HEK293 (cell line): Measurements from ENCODE around the gene PLEKHA5.

Experiments
- CTCF ChIA-PET: fragments of 350-600 bp; formaldehyde crosslinking; extraction: SDS; loops from one replicate; lab custom pipeline; 2021; ENCODE audit warnings: antibody characterized with exemption; lab: Yijun Ruan, JAX
- POLR2A ChIA-PET: fragments of 300-600 bp; formaldehyde crosslinking; extraction: SDS; loops from one replicate; lab custom pipeline; 2020; ENCODE audit warnings: antibody characterized with exemption, inconsistent platforms; lab: Yijun Ruan, JAX
- H3K27ac ChIP-seq: fragments of 200-500 bp; sonication (Bioruptor generic); 2 replicates; pipeline ENCODE4 v1.5.1; 2014; ENCODE audit warnings: low read depth, low read length, control low read depth, inconsistent platforms; ENCODE audit errors: extremely low read depth
- H3K36me3 ChIP-seq, 2 experiments: fragments of 200-500 bp in 1 of 2; sonication (Bioruptor generic) in 1 of 2; 1 replicate in 1 of 2; 2 replicates in 1 of 2; pipeline ENCODE4 v1.5.1; 2014 to 2017; ENCODE audit warnings: inconsistent platforms in 2 of 2, low read length in 2 of 2; ENCODE audit not compliant: control insufficient read depth in 2 of 2, insufficient read depth in 1 of 2
- H3K4me1 ChIP-seq: fragments of 200-500 bp; sonication (Bioruptor generic); 2 replicates; pipeline ENCODE4 v1.5.1; 2014; ENCODE audit warnings: mild to moderate bottlenecking, low read length, inconsistent platforms; ENCODE audit not compliant: control insufficient read depth, insufficient read depth
- H3K4me3 ChIP-seq: 2 replicates; pipeline ENCODE4 v1.5.1; 2011; ENCODE audit warnings: low read depth, mild to moderate bottlenecking, control low read depth, low read length, moderate library complexity
- H3K9me3 ChIP-seq: fragments of 200-500 bp; sonication (Bioruptor generic); 2 replicates; pipeline ENCODE4 v1.5.1; 2014; ENCODE audit warnings: low read depth, low read length, inconsistent platforms; ENCODE audit not compliant: control insufficient read depth, insufficient read depth
- GFI1B ChIP-seq: fragments of 450-650 bp; formaldehyde crosslinking; IDR thresholded peaks from 2 replicates; pipeline ENCODE4 v1.5.1; 2016; ENCODE audit warnings: missing biosample characterization, missing genetic modification characterization
- SCRT2 ChIP-seq: fragments of 450-650 bp; formaldehyde crosslinking; IDR thresholded peaks from 2 replicates; pipeline ENCODE4 v1.5.1; 2016; ENCODE audit warnings: missing biosample characterization, missing genetic modification characterization
- ZBTB8A ChIP-seq: fragments of 450-650 bp; formaldehyde crosslinking; IDR thresholded peaks from 2 replicates; pipeline ENCODE4 v1.5.1; 2016; ENCODE audit warnings: missing biosample characterization, missing genetic modification characterization
- ZEB2 ChIP-seq: fragments of 450-650 bp; formaldehyde crosslinking; IDR thresholded peaks from 2 replicates; pipeline ENCODE4 v1.5.1; 2016; ENCODE audit warnings: missing biosample characterization, missing genetic modification characterization
- ZNF10 ChIP-seq: fragments of 450-650 bp; formaldehyde crosslinking; IDR thresholded peaks from 2 replicates; pipeline ENCODE4 v1.5.1; 2017; ENCODE audit warnings: missing biosample characterization, missing genetic modification characterization
- ZNF112 ChIP-seq: fragments of 450-650 bp; formaldehyde crosslinking; IDR thresholded peaks from 2 replicates; pipeline ENCODE4 v1.5.0; 2017; ENCODE audit warnings: missing biosample characterization, missing genetic modification characterization
- ZNF121 ChIP-seq: fragments of 450-650 bp; formaldehyde crosslinking; IDR thresholded peaks from 2 replicates; pipeline ENCODE4 v1.5.1; 2016; ENCODE audit warnings: missing biosample characterization, missing genetic modification characterization
- ZNF155 ChIP-seq: fragments of 450-650 bp; formaldehyde crosslinking; IDR thresholded peaks from 2 replicates; pipeline ENCODE4 v1.5.1; 2016; ENCODE audit warnings: missing biosample characterization, missing genetic modification characterization
- ZNF16 ChIP-seq: fragments of 450-650 bp; formaldehyde crosslinking; IDR thresholded peaks from 2 replicates; pipeline ENCODE4 v1.5.1; 2016; ENCODE audit warnings: low read depth, missing biosample characterization, missing genetic modification characterization
- ZNF2 ChIP-seq: fragments of 450-650 bp; formaldehyde crosslinking; IDR thresholded peaks from 2 replicates; pipeline ENCODE4 v1.5.1; 2016; ENCODE audit warnings: missing biosample characterization, missing genetic modification characterization
- ZNF239 ChIP-seq: fragments of 450-650 bp; formaldehyde crosslinking; IDR thresholded peaks from 2 replicates; pipeline ENCODE4 v1.5.1; 2016; ENCODE audit warnings: missing biosample characterization, missing genetic modification characterization
- ZNF266 ChIP-seq: fragments of 450-650 bp; formaldehyde crosslinking; IDR thresholded peaks from 2 replicates; pipeline ENCODE4 v1.5.1; 2016; ENCODE audit warnings: missing biosample characterization, missing genetic modification characterization, low read depth
- ZNF274 ChIP-seq, 2 experiments: fragments of 200-500 bp in 1 of 2; fragments of 450-650 bp in 1 of 2; sonication (Bioruptor generic) in 1 of 2; formaldehyde crosslinking in 1 of 2; IDR thresholded peaks; 2 replicates each; pipeline versions ENCODE4 v1.5.1 to v1.6.1; 2014 to 2016; ENCODE audit warnings: borderline replicate concordance in 1 of 2, inconsistent platforms in 1 of 2, low read length in 1 of 2, missing biosample characterization in 1 of 2, missing genetic modification characterization in 1 of 2
- ZNF292 ChIP-seq: fragments of 450-650 bp; formaldehyde crosslinking; IDR thresholded peaks from 2 replicates; pipeline ENCODE4 v1.5.1; 2016; ENCODE audit warnings: low read depth, missing biosample characterization, missing genetic modification characterization, borderline replicate concordance
- ZNF354C ChIP-seq: fragments of 450-650 bp; formaldehyde crosslinking; IDR thresholded peaks from 2 replicates; pipeline ENCODE4 v1.5.1; 2016; ENCODE audit warnings: missing biosample characterization, missing genetic modification characterization, low read depth, borderline replicate concordance
- ZNF366 ChIP-seq: fragments of 450-650 bp; formaldehyde crosslinking; conservative IDR thresholded peaks from 2 replicates; pipeline ENCODE4 v1.5.1; 2016; ENCODE audit warnings: missing biosample characterization, missing genetic modification characterization
- ZNF391 ChIP-seq: fragments of 450-650 bp; formaldehyde crosslinking; IDR thresholded peaks from 2 replicates; pipeline ENCODE4 v1.5.1; 2016; ENCODE audit warnings: low read depth, missing biosample characterization, missing genetic modification characterization, borderline replicate concordance
- ZNF394 ChIP-seq: fragments of 450-650 bp; formaldehyde crosslinking; IDR thresholded peaks from 2 replicates; pipeline ENCODE4 v1.5.1; 2016; ENCODE audit warnings: missing biosample characterization, missing genetic modification characterization, mild to moderate bottlenecking, moderate library complexity, borderline replicate concordance
- ZNF473 ChIP-seq: fragments of 450-650 bp; formaldehyde crosslinking; IDR thresholded peaks from 2 replicates; pipeline ENCODE4 v1.5.1; 2017; ENCODE audit warnings: missing biosample characterization, missing genetic modification characterization
- ZNF521 ChIP-seq: fragments of 450-650 bp; formaldehyde crosslinking; IDR thresholded peaks from 2 replicates; pipeline ENCODE4 v1.5.1; 2017; ENCODE audit warnings: missing biosample characterization, mild to moderate bottlenecking, missing genetic modification characterization
- ZNF580 ChIP-seq: fragments of 450-650 bp; formaldehyde crosslinking; IDR thresholded peaks from 2 replicates; pipeline ENCODE4 v1.5.1; 2016; ENCODE audit warnings: missing biosample characterization, missing genetic modification characterization
- ZNF701 ChIP-seq: fragments of 450-650 bp; formaldehyde crosslinking; IDR thresholded peaks from 2 replicates; pipeline ENCODE4 v1.5.1; 2016; ENCODE audit warnings: missing biosample characterization, missing genetic modification characterization
- ZNF704 ChIP-seq: fragments of 450-650 bp; formaldehyde crosslinking; IDR thresholded peaks from 2 replicates; pipeline ENCODE4 v1.5.1; 2016; ENCODE audit warnings: missing biosample characterization, missing genetic modification characterization
- ZNF792 ChIP-seq: fragments of 450-650 bp; formaldehyde crosslinking; IDR thresholded peaks from 2 replicates; pipeline ENCODE4 v1.5.1; 2016; ENCODE audit warnings: missing biosample characterization, missing genetic modification characterization
- ZNF837 ChIP-seq: fragments of 450-650 bp; formaldehyde crosslinking; IDR thresholded peaks from 2 replicates; pipeline ENCODE4 v1.5.1; 2016; ENCODE audit warnings: missing biosample characterization, missing genetic modification characterization

The PLEKHA5 gene

GRCh38 chr12:19214020-19214419 is 84.5 kb downstream of the PLEKHA5 start (continued):
- TF ChIP-seq ZNF580 (no peak), ZNF473 (no peak), ZEB2 (tag by site-specific recombination) (no peak), ZNF274 (IDR thresholded peaks at IDR 0.05; ENCODE audit: low read length) (no peak), ZNF274 (tag by site-specific recombination; IDR thresholded peaks at IDR 0.05; ENCODE audit: borderline replicate concordance) (no peak), ZNF155 (tag by site-specific recombination) (no peak), ZBTB8A (tag by site-specific recombination) (no peak), GFI1B (tag by site-specific recombination) (no peak), ZNF701 (tag by site-specific recombination) (no peak), ZNF121 (tag by site-specific recombination) (no peak)

GRCh38 chr12:19215115-19215514 is 85.6 kb downstream of the PLEKHA5 start:
- CTCF ChIA-PET: interaction anchor here (0.7 to 1.2 kb wide), 2 partner anchors 8 to 9 kb away, joined by 3 to 4 read pairs; no protein-coding TSS in a partner anchor
- TF ChIP-seq ZNF704 (tag by site-specific recombination): no peak
- no peak for TF ChIP-seq ZNF391 (tag by site-specific recombination)
- no peak for TF ChIP-seq ZNF366 (tag by site-specific recombination)
- TF ChIP-seq ZNF394 (tag by site-specific recombination): no peak
- no peak for TF ChIP-seq ZNF837 (tag by site-specific recombination)
- no peak for TF ChIP-seq ZEB2 (tag by site-specific recombination)
- TF ChIP-seq ZNF2 (tag by site-specific recombination): no peak
- no peak for TF ChIP-seq ZNF112
- TF ChIP-seq ZNF16 (tag by site-specific recombination): no peak
- no peak for TF ChIP-seq ZNF521
- no peak for TF ChIP-seq ZNF292 (tag by site-specific recombination)
- no peak for TF ChIP-seq ZNF10
- TF ChIP-seq ZNF354C (tag by site-specific recombination): no peak
- Histone ChIP-seq H3K27ac (no peak overlapping the region), H3K36me3 (no peaks in the 10 kb centered on the region), H3K4me1 (no peaks in the 10 kb centered on the region), H3K4me3 (no peak overlapping the region), H3K9me3 (no peaks in the 10 kb centered on the region)
- POLR2A ChIA-PET: interaction anchor here (0.7 kb wide), 1 partner anchor 1064 kb away, joined by 3 read pairs; no protein-coding TSS in a partner anchor

- Histone ChIP-seq H3K9me3 (no peaks in the 10 kb centered on the region), H3K4me3 (no peak overlapping the region), H3K27ac (no peak overlapping the region), H3K4me1 (no peaks in the 10 kb centered on the region), H3K36me3 (no peaks in the 10 kb centered on the region)
- 0 out of 2 replicates have a peak, but pooled peaks have one; percentile 26 for TF ChIP-seq SCRT2
- no peak for TF ChIP-seq ZNF792 (tag by site-specific recombination)
- no peak for TF ChIP-seq ZNF239 (tag by site-specific recombination)
- TF ChIP-seq ZNF266 (tag by site-specific recombination): no peak
- POLR2A ChIA-PET: no interaction called here
- CTCF ChIA-PET: no interaction called here
Measured at GRCh38 chr12:19217446-19217845, 87.9 kb downstream of the PLEKHA5 start.
